Activated CD4-positive, alpha-beta T cell treated with anti-CD3 and anti-CD28 coated beads for 24 hours (primary cell): ENCODE measurements around the gene GPR176.
A peak's percentile ranks its signal among the peaks of the same experiment; 100 is the strongest.
"Not testable (repeated sequence)": the region's sequence is repeated elsewhere in the genome, so short reads cannot be mapped to it uniquely, and the experiment has no call there.

Experiments used
- DNase-seq, 2 donors: peaks; one replicate each; pipeline ENCODE4 v3.0.0-alpha.2; 2020; ENCODE audit warnings: low read depth in 2 of 2

GPR176 gene

GRCh38 chr15:39936187-39936586 lies 16.1 kb upstream of the GPR176 start:
- DNase-seq: no peak

- no peak for DNase-seq
Measured at GRCh38 chr15:39935241-39935640, 15.2 kb upstream of the GPR176 start.

- DNase-seq: no peak
Measured at GRCh38 chr15:39934397-39935071, 14.5 kb upstream of the GPR176 start.

- DNase-seq: no peak
Measured at GRCh38 chr15:39931615-39932014, 11.5 kb upstream of the GPR176 start.

- no peak for DNase-seq
Measured at GRCh38 chr15:39926526-39926925, 6.5 kb upstream of the GPR176 start.

- DNase-seq: no peak
Measured at GRCh38 chr15:39925112-39925842, 5.2 kb upstream of the GPR176 start.

GRCh38 chr15:39924437-39924836 lies 4.4 kb upstream of the GPR176 start:
- DNase-seq: no peak

- no peak for DNase-seq
Measured at GRCh38 chr15:39922462-39923092, 2.5 kb upstream of the GPR176 start.

GRCh38 chr15:39921274-39921638 lies 1.2 kb upstream of the GPR176 start:
- DNase-seq: no peak

- DNase-seq: peak; percentile 73 to 77
Measured at GRCh38 chr15:39920510-39921273, 626 bp upstream of the GPR176 start.

- no peak for DNase-seq
Measured at GRCh38 chr15:39919411-39919747, 687 bp downstream of the GPR176 start.

- DNase-seq: no peak
Measured at GRCh38 chr15:39918688-39919385, 1.2 kb downstream of the GPR176 start.

GRCh38 chr15:39914977-39915376 lies 5.1 kb downstream of the GPR176 start:
- no peak for DNase-seq

- DNase-seq: no peak
Measured at GRCh38 chr15:39909007-39909406, 11.1 kb downstream of the GPR176 start.

- no peak for DNase-seq
Measured at GRCh38 chr15:39908186-39908585, 11.9 kb downstream of the GPR176 start.

GRCh38 chr15:39907216-39907615 lies 12.8 kb downstream of the GPR176 start:
- DNase-seq: no peak

- DNase-seq: no peak
Measured at GRCh38 chr15:39904115-39904514, 16.0 kb downstream of the GPR176 start.

- DNase-seq: no peak
Measured at GRCh38 chr15:39898317-39898716, 21.7 kb downstream of the GPR176 start.

- DNase-seq: no peak
Measured at GRCh38 chr15:39896846-39897245, 23.2 kb downstream of the GPR176 start.

GRCh38 chr15:39896101-39896500 lies 24.0 kb downstream of the GPR176 start:
- no peak for DNase-seq

- not testable (repeated sequence) for DNase-seq
Measured at GRCh38 chr15:39893051-39893450, 27.0 kb downstream of the GPR176 start.

GRCh38 chr15:39892418-39892817 lies 27.6 kb downstream of the GPR176 start:
- DNase-seq: no peak
